ENCODE data around the gene CTSE.
"Not testable (repeated sequence)": the region's sequence is repeated elsewhere in the genome, so short reads cannot be mapped to it uniquely, and the experiment has no call there.

The CTSE gene

DNA sequence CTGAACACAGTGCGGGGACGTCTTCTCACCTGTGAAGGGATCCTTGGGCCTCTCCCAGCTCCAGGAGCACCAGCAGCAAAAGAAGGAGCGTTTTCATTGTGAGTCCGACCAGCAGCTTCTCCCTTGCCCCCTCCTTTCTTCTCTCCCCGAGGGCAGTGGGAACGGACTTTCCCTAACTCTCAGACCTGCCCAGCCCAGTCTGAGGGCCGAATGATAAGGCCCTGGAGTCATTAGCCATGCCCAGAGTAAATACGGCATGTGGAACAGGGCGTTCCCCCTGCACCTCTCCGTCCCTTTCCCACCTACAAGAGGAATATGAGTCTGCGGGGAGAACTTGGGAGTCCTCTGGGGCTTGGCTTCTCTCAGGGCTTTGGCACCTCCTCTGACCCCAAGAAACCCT, at the start of gene CTSE:
TSS of gene CTSE (minus strand) at position 201 of the 400 bp plus-strand sequence. CDS start at position 97, 104 bp downstream.
- H3K36me3 ChIP-seq (ENCODE audit: control insufficient read depth, low read depth, low read length), result no peaks in the 10 kb centered on the region
- no peak within 1 kb of the TSS for H3K27ac ChIP-seq (ENCODE audit: low read length)
- H3K4me1 ChIP-seq (ENCODE audit: control insufficient read depth, low read depth, low read length), result no peaks in the 10 kb centered on the region
- no peaks in the 10 kb centered on the region for H3K9me3 ChIP-seq (ENCODE audit: control insufficient read depth, low read depth, low read length)
- no peaks in the 10 kb centered on the region for H3K27me3 ChIP-seq (ENCODE audit: control insufficient read depth, insufficient read depth, low read length)
- H3K9ac ChIP-seq (ENCODE audit: low read length), result no peak within 1 kb of the TSS
- H3K4me3 ChIP-seq (ENCODE audit: low read length), result no peak within 1 kb of the TSS

GRCh38 chr1:206070627-206071304, 47.1 kb upstream of the CTSE start:
- Histone ChIP-seq H3K36me3 (ENCODE audit: control insufficient read depth, low read depth, low read length) (no peaks in the 10 kb centered on the region), H3K9ac (ENCODE audit: low read length) (no peak overlapping the region), H3K27me3 (ENCODE audit: control insufficient read depth, insufficient read depth, low read length) (no peaks in the 10 kb centered on the region), H3K4me1 (ENCODE audit: control insufficient read depth, low read depth, low read length) (peaks cover 1% of the 10 kb centered on the region), H3K4me3 (ENCODE audit: low read length) (no peak overlapping the region), H3K9me3 (ENCODE audit: control insufficient read depth, low read depth, low read length) (no peaks in the 10 kb centered on the region), H3K27ac (ENCODE audit: low read length) (no peak overlapping the region)

- H3K4me3 ChIP-seq (ENCODE audit: low read length), result no peak overlapping the region
- H3K9ac ChIP-seq (ENCODE audit: low read length), result no peak overlapping the region
- H3K36me3 ChIP-seq (ENCODE audit: control insufficient read depth, low read depth, low read length), result no peaks in the 10 kb centered on the region
These were observed 44.6 kb upstream of the CTSE start for GRCh38 chr1:206068314-206068713.

DNA sequence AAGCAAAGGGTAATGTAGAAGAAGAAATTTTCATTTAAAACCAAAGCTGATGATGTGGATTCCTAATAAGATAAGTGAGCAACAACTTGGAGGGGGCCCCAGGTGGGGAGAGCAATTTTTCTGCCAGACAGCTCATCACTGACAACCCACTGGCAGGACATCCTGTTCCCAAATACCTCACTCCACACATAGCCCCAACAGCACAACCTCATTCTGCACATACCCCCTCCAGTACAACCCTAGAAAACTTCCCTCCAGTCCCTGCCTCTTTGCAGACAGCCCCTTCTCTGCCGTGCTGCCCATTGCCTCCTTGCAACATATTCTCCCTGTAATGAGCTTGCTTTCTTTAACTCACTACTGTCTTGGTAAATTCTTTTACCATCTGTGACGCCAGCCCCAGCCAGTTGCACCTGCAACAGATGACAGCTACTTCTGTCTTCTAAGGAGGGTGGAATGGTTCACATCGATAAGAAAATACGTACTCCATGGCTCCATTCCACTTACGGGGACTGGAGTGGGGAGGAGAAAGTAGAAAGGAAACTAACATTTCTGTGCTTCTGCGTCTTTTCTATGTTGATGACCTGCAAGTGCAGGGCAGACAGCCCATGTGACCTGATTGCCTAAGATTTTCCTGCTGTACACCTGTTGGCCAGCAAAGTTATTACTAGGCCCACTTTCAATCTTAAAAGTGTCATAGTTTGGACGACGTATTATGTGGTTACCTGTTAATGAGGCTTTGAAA, 44.0 kb upstream of the CTSE start:
- Histone ChIP-seq H3K9ac (ENCODE audit: low read length) (no peak overlapping the region), H3K36me3 (ENCODE audit: control insufficient read depth, low read depth, low read length) (no peaks in the 10 kb centered on the region)

More at GRCh38 chr1:206068314-206068713, 44.6 kb upstream of the CTSE start:
- no peaks in the 10 kb centered on the region for H3K4me1 ChIP-seq (ENCODE audit: control insufficient read depth, low read depth, low read length)
- H3K9me3 ChIP-seq (ENCODE audit: control insufficient read depth, low read depth, low read length), result no peaks in the 10 kb centered on the region
- no peak overlapping the region for H3K27ac ChIP-seq (ENCODE audit: low read length)
- no peaks in the 10 kb centered on the region for H3K27me3 ChIP-seq (ENCODE audit: control insufficient read depth, insufficient read depth, low read length)

GRCh38 chr1:206066479-206067171, 42.9 kb upstream of the CTSE start:
- Histone ChIP-seq H3K4me1 (ENCODE audit: control insufficient read depth, low read depth, low read length) (no peaks in the 10 kb centered on the region), H3K9ac (ENCODE audit: low read length) (no peak overlapping the region), H3K27ac (ENCODE audit: low read length) (no peak overlapping the region), H3K36me3 (ENCODE audit: control insufficient read depth, low read depth, low read length) (no peaks in the 10 kb centered on the region), H3K4me3 (ENCODE audit: low read length) (no peak overlapping the region), H3K9me3 (ENCODE audit: control insufficient read depth, low read depth, low read length) (no peaks in the 10 kb centered on the region), H3K27me3 (ENCODE audit: control insufficient read depth, insufficient read depth, low read length) (no peaks in the 10 kb centered on the region)

More for the DNA sequence above, 44.0 kb upstream of the CTSE start:
- Histone ChIP-seq H3K4me1 (ENCODE audit: control insufficient read depth, low read depth, low read length) (no peaks in the 10 kb centered on the region), H3K9me3 (ENCODE audit: control insufficient read depth, low read depth, low read length) (no peaks in the 10 kb centered on the region), H3K27me3 (ENCODE audit: control insufficient read depth, insufficient read depth, low read length) (no peaks in the 10 kb centered on the region), H3K4me3 (ENCODE audit: low read length) (no peak overlapping the region), H3K27ac (ENCODE audit: low read length) (no peak overlapping the region)

DNA sequence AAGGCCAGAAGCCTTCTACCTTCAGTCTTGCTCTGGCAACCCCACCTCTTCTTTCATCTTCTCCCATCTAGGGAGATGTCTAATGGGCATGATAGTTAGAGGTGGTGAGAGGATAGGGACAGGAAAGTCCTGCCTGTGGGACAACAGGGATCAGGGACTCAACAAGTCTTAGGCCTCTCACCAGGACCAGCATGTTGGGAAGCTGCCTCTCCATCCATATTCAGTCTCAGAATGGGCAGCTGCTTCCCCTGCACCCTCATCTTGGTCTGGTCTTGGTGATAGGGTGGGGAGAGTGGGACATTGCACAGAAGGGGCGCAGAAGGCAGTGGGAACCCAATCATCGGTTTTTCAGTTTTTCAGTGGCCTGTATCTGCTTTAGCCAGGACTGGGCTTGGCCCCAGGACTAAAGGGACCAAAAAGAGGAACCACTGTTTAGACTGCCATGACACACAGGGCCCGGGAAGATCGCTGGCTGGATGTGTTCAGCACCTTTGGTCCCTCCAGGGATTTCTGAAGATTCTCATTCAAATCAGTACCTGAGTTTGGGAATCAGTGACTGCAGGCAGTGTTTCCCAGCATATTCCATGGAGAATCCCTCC, 42.0 kb upstream of the CTSE start:
- Histone ChIP-seq H3K9ac (ENCODE audit: low read length) (no peak overlapping the region), H3K27ac (ENCODE audit: low read length) (no peak overlapping the region), H3K36me3 (ENCODE audit: control insufficient read depth, low read depth, low read length) (no peaks in the 10 kb centered on the region), H3K4me3 (ENCODE audit: low read length) (no peak overlapping the region), H3K4me1 (ENCODE audit: control insufficient read depth, low read depth, low read length) (no peaks in the 10 kb centered on the region), H3K9me3 (ENCODE audit: control insufficient read depth, low read depth, low read length) (no peaks in the 10 kb centered on the region), H3K27me3 (ENCODE audit: control insufficient read depth, insufficient read depth, low read length) (no peaks in the 10 kb centered on the region)

DNA sequence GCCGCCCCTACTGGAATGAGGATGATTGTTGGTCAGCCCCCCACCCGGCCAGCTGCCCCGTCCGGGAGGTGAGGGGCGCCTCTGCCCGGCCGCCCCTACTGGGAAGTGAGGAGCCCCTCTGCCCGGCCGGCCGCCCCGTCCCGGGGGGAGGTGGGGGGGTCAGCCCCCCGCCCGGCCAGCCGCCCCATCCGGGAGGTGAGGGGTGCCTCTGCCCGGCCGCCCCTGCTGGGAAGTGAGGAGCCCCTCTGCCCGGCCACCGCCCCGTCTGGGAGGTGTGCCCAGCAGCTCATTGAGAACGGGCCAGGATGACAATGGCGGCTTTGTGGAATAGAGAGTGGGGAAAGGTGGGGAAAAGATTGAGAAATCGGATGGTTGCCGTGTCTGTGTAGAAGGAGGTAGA, 40.8 kb upstream of the CTSE start:
- not testable (repeated sequence) for H3K9ac ChIP-seq (ENCODE audit: low read length); H3K36me3 ChIP-seq (ENCODE audit: control insufficient read depth, low read depth, low read length); H3K9me3 ChIP-seq (ENCODE audit: control insufficient read depth, low read depth, low read length); H3K27me3 ChIP-seq (ENCODE audit: control insufficient read depth, insufficient read depth, low read length); H3K4me1 ChIP-seq (ENCODE audit: control insufficient read depth, low read depth, low read length); H3K4me3 ChIP-seq (ENCODE audit: low read length); H3K27ac ChIP-seq (ENCODE audit: low read length)

- H3K36me3 ChIP-seq (ENCODE audit: control insufficient read depth, low read depth, low read length); H3K4me1 ChIP-seq (ENCODE audit: control insufficient read depth, low read depth, low read length); H3K4me3 ChIP-seq (ENCODE audit: low read length); H3K9me3 ChIP-seq (ENCODE audit: control insufficient read depth, low read depth, low read length); H3K27me3 ChIP-seq (ENCODE audit: control insufficient read depth, insufficient read depth, low read length); H3K9ac ChIP-seq (ENCODE audit: low read length); H3K27ac ChIP-seq (ENCODE audit: low read length): not testable (repeated sequence)
These were observed 40.3 kb upstream of the CTSE start for GRCh38 chr1:206064001-206064400.

DNA sequence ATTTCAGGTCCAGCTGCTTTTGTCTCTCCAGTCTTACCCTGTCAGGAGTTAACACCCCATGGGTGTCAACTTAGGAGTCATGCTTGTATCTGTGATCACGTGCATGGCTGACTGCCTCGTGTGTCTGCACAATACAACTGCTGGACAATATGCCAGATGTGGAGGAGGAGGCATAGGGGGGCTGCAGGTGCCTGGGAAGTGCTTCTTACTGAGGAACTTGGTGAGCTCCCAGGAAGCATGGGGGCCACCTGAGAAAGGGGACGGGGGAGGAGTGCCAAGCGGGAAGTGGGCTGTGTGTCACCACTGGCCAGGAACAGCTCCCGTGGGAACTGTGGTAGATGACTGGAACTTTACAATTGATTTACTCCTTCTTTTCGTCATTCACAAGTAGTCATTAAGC, 38.8 kb upstream of the CTSE start:
- Histone ChIP-seq H3K4me3 (ENCODE audit: low read length) (no peak overlapping the region), H3K9me3 (ENCODE audit: control insufficient read depth, low read depth, low read length) (no peaks in the 10 kb centered on the region), H3K36me3 (ENCODE audit: control insufficient read depth, low read depth, low read length) (no peaks in the 10 kb centered on the region), H3K9ac (ENCODE audit: low read length) (no peak overlapping the region), H3K27ac (ENCODE audit: low read length) (no peak overlapping the region), H3K4me1 (ENCODE audit: control insufficient read depth, low read depth, low read length) (no peaks in the 10 kb centered on the region), H3K27me3 (ENCODE audit: control insufficient read depth, insufficient read depth, low read length) (no peaks in the 10 kb centered on the region)

DNA sequence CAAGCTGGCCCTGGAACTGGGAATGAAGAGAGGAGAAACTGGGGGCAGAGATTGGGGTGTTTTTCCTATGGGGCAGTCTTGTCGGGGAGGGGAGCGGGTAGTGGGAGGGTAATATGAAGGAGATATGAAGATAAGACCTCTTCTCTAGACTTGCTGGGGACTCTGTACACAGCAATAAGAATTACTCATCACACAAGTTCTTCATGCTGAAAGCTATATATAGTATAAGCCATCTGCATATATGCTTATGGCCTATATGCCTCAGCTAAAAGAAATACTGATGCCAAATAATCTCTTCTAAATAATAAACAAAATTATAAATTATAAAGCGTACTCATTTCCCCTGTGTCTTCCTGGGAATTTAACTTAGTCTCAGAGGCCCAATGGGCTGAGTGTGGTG, 37.1 kb upstream of the CTSE start:
- Histone ChIP-seq H3K27ac (ENCODE audit: low read length) (no peak overlapping the region), H3K27me3 (ENCODE audit: control insufficient read depth, insufficient read depth, low read length) (no peaks in the 10 kb centered on the region), H3K4me3 (ENCODE audit: low read length) (no peak overlapping the region), H3K9me3 (ENCODE audit: control insufficient read depth, low read depth, low read length) (no peaks in the 10 kb centered on the region), H3K9ac (ENCODE audit: low read length) (no peak overlapping the region), H3K36me3 (ENCODE audit: control insufficient read depth, low read depth, low read length) (no peaks in the 10 kb centered on the region), H3K4me1 (ENCODE audit: control insufficient read depth, low read depth, low read length) (no peaks in the 10 kb centered on the region)

GRCh38 chr1:206059355-206059915, 35.7 kb upstream of the CTSE start:
- Histone ChIP-seq H3K9ac (ENCODE audit: low read length) (no peak overlapping the region), H3K9me3 (ENCODE audit: control insufficient read depth, low read depth, low read length) (no peaks in the 10 kb centered on the region), H3K4me1 (ENCODE audit: control insufficient read depth, low read depth, low read length) (no peaks in the 10 kb centered on the region), H3K36me3 (ENCODE audit: control insufficient read depth, low read depth, low read length) (no peaks in the 10 kb centered on the region), H3K27me3 (ENCODE audit: control insufficient read depth, insufficient read depth, low read length) (no peaks in the 10 kb centered on the region), H3K4me3 (ENCODE audit: low read length) (no peak overlapping the region), H3K27ac (ENCODE audit: low read length) (no peak overlapping the region)
